Epithelial cell of esophagus (primary cell): Measurements from ENCODE around the gene LMCD1.

ENCODE experiments used
- DNase-seq: peaks from one replicate; pipeline ENCODE4 v3.0.0; 2010; ENCODE audit warnings: low read depth
- H3K4me3 ChIP-seq: 2 replicates; pipeline ENCODE4 v1.5.1; 2011; ENCODE audit warnings: mild to moderate bottlenecking, low read length, control low read depth
- TF ChIP-seq, protein P1 (sequence below): IDR thresholded peaks from 2 replicates; pipeline ENCODE4 v1.5.1; 2011; ENCODE audit warnings: low read depth, mild to moderate bottlenecking, low read length, control low read depth, inconsistent platforms; ENCODE audit not compliant: insufficient read depth; ENCODE audit errors: missing control alignments

LMCD1 gene

DNA sequence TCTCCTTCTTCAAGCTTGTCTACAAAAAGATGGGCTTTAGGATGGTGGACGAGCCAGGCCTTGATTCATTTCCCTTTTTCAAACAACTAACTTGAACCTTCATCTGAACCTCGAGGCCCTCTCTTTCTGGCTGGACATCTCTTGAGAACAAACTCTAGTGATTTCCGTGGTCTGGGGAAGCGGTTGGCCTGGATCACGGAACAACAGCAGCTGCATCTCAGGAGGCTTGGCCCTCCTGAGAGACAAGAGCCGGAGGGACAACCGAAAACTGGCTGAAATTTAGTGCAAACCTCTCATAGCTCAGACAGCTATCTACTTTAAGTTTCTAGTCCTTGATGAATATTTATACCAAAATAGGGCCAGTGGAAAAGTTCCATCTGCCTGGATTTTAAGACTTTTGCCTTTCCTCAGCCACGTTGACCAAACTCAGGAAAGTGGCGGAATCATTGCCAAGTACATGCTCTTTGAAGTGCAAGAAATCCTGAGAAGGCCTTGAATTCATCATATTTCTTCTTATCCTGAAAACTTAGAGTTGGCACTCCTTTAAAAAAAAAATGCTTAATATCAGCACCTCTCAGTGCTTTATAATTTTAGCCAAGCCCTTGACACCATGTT lies 14.5 kb downstream of the LMCD1 start:
- H3K4me3 ChIP-seq, result no peak overlapping the region
- TF ChIP-seq, protein P1, sequence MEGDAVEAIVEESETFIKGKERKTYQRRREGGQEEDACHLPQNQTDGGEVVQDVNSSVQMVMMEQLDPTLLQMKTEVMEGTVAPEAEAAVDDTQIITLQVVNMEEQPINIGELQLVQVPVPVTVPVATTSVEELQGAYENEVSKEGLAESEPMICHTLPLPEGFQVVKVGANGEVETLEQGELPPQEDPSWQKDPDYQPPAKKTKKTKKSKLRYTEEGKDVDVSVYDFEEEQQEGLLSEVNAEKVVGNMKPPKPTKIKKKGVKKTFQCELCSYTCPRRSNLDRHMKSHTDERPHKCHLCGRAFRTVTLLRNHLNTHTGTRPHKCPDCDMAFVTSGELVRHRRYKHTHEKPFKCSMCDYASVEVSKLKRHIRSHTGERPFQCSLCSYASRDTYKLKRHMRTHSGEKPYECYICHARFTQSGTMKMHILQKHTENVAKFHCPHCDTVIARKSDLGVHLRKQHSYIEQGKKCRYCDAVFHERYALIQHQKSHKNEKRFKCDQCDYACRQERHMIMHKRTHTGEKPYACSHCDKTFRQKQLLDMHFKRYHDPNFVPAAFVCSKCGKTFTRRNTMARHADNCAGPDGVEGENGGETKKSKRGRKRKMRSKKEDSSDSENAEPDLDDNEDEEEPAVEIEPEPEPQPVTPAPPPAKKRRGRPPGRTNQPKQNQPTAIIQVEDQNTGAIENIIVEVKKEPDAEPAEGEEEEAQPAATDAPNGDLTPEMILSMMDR, result no peak

DNA sequence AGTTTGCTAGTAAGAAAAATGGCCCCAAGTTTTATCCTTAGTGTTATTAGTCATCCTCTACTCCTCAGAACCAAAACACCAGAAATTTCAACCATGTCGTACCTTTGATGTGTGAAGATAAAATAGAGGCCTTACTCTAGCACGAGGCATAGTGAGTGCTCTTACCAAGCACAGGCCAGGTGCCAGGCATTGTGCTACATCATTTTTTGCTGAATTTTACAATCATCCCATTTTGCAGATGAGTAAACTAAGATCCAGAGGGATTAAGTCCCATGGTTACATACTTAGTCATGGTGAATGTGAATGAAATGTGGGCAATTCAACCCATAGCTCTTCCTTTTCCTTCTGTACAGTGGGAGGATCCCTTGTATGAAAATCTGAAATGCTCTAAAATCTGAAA lies 15.2 kb downstream of the LMCD1 start:
- TF ChIP-seq, protein P1, result no peak
- H3K4me3 ChIP-seq, result no peak overlapping the region
- no peak for DNase-seq

More for the DNA sequence above, 14.5 kb downstream of the LMCD1 start:
- no peak for DNase-seq

DNA sequence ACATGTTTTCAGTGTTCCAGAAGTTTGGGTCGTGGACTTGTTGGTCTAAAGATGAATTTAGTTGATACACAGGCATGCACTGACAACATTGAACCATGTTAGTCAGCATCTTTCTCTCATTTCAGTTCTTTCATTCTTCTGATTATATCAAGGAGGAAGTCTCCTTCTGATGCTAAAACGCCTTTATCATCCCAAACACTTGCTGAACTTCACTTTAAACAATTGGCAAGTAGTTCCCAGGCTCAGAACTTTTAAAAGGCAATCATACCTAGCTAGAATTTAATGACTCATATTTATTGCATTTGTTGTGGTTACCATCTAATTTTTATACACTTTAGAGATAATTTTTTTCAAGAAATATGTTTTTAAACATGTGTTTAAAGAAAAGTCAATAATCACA lies 15.9 kb downstream of the LMCD1 start:
- H3K4me3 ChIP-seq, result no peak overlapping the region
- TF ChIP-seq, protein P1, result no peak
- DNase-seq, result no peak

DNA sequence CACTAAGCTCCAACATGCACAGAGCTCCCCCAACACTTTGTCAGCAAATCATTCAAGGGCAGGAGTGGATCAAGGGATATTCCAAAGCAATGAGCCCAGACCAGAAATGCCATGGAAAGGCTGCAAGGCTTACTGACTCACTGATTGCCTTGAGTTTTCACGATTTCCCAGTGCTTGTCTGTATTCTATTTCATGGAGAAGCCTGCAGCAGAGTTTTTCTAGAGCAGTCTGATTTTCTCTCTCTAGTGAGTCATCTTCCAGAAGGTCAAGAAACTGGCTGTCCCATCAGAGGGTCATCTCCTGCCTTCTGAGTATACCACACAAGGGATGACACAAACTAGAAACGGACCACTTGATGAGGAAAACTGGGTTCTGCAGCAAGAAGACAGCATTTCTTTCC lies 16.5 kb downstream of the LMCD1 start:
- TF ChIP-seq, protein P1, result no peak
- DNase-seq, result no peak
- H3K4me3 ChIP-seq, result no peak overlapping the region

DNA sequence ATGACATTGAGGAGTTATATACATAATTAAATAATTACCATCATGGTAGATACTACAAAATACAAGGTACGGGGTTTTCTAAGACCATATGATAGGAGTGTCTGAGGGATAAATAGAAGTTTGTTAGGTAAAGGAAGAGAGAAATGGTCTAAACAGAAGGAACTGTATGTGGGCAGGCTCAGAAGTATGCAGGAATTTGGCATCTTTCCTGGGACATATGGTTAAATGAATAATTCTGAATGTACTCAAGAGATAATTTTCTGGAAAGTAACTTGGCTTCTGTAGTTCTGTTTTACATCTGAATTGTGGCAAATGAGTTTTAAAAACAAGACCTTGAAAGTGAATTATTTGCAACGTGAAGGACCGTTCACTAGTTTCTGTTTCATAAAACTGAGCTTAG lies 17.5 kb downstream of the LMCD1 start:
- TF ChIP-seq, protein P1, result no peak
- no peak for DNase-seq
- no peak overlapping the region for H3K4me3 ChIP-seq

DNA sequence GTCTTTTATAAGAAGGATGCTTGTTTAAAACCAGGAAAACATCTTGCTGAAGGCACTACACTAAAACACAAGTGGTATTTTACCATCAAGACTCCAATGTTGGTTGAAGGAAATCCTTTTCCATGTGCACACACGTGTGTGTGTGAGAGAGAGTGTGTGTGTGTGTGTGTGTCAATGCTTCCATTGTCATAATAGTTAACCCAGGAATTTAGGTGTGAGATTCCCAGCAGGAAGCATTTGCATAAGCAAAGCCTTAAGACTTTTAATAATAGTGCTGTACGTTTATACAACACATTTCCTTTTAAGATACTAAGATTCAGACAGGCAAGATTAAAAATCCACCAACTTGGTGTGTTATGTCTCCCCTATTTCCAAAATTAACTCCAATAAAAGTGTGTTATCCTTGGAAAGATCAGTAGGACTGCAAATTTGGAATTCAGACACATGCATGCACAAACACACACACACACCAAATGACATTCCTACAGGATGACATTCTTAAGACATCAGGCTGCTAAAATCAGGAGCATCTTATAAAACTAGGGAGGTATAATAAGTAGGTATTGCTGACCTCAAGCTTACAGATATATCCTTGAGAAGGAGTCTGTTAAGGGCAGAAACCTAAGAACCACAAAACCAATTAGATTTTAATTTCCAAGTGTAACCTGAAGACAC lies 18.3 kb downstream of the LMCD1 start:
- no peak overlapping the region for H3K4me3 ChIP-seq
- TF ChIP-seq, protein P1, result no peak
- no peak for DNase-seq
